Fibroblast of lung (primary cell): ENCODE measurements around the gene CCNC. TPM values are rescaled to one million over a fixed set of nuclear protein-coding genes. Genes with fewer than 3 reads are reported as not detected.

Source experiments
- DNase-seq, 2 donors: peaks; one replicate each; pipeline versions ENCODE4 v3.0.0 to v3.0.0-alpha.2; 2010; ENCODE audit warnings: low read depth in 2 of 2
- H2AFZ ChIP-seq: 2 replicates; pipeline ENCODE4 v1.5.1; 2012; ENCODE audit warnings: low read length, control low read depth, inconsistent platforms
- H3K27ac ChIP-seq: 2 replicates; pipeline ENCODE4 v1.5.1; 2011; ENCODE audit warnings: low read length, control low read depth; ENCODE audit not compliant: insufficient read depth
- H3K27me3 ChIP-seq: 2 replicates; pipeline ENCODE4 v1.5.1; 2011; ENCODE audit warnings: mild to moderate bottlenecking, low read length; ENCODE audit not compliant: control insufficient read depth, insufficient read depth
- H3K36me3 ChIP-seq: 2 replicates; pipeline ENCODE4 v1.5.1; 2011; ENCODE audit warnings: low read length; ENCODE audit not compliant: control insufficient read depth, insufficient read depth
- H3K4me1 ChIP-seq: 2 replicates; pipeline ENCODE4 v1.5.1; 2011; ENCODE audit warnings: low read length; ENCODE audit not compliant: control insufficient read depth, insufficient read depth; ENCODE audit errors: extremely low read depth
- H3K4me2 ChIP-seq: 2 replicates; pipeline ENCODE4 v1.5.1; 2011; ENCODE audit warnings: low read length, control low read depth; ENCODE audit not compliant: insufficient read depth; ENCODE audit errors: extremely low read depth
- H3K4me3 ChIP-seq, 4 experiments: fragments of 200-600 bp in 1 of 4; sonication (generic) in 1 of 4; replicated peaks in 1 of 4; 2 replicates each; pipeline ENCODE4 v1.5.1; 2011 to 2016; ENCODE audit warnings: low read length in 4 of 4, low read depth in 3 of 4, mild to moderate bottlenecking in 3 of 4, control low read depth in 2 of 4, inconsistent platforms in 1 of 4, mixed read lengths in 1 of 4; ENCODE audit not compliant: insufficient read depth in 1 of 4; ENCODE audit errors: control extremely low read depth in 1 of 4
- H3K79me2 ChIP-seq: 2 replicates; pipeline ENCODE4 v1.5.1; 2012; ENCODE audit warnings: mild to moderate bottlenecking, low read length, inconsistent platforms; ENCODE audit not compliant: control insufficient read depth, insufficient read depth
- H3K9ac ChIP-seq: 2 replicates; pipeline ENCODE4 v1.5.1; 2011; ENCODE audit warnings: mild to moderate bottlenecking, low read length, control low read depth; ENCODE audit not compliant: insufficient read depth
- H3K9me3 ChIP-seq: 2 replicates; pipeline ENCODE4 v1.5.1; 2012; ENCODE audit warnings: low read depth, low read length; ENCODE audit not compliant: control insufficient read depth, insufficient read depth
- H4K20me1 ChIP-seq: 2 replicates; pipeline ENCODE4 v1.5.1; 2011; ENCODE audit warnings: low read length; ENCODE audit not compliant: control insufficient read depth, insufficient read depth; ENCODE audit errors: extremely low read depth
- CTCF ChIP-seq, 2 donors: IDR thresholded peaks in 1 of 2; conservative IDR thresholded peaks in 1 of 2; 1 replicate in 1 of 2; 2 replicates in 1 of 2; pipeline ENCODE4 v1.5.1; 2011 to 2012; ENCODE audit warnings: low read length in 2 of 2, control low read depth in 1 of 2, inconsistent platforms in 1 of 2, low read depth in 1 of 2, mild to moderate bottlenecking in 1 of 2
- EZH2 ChIP-seq: IDR thresholded peaks from 2 replicates; pipeline ENCODE4 v1.5.1; 2012; ENCODE audit warnings: low read length, control low read depth, mild to moderate bottlenecking; ENCODE audit errors: missing control alignments
- polyA plus RNA-seq, 2 donors: library from polyadenylated mRNA; depleted of rRNA in 1 of 2; stranded (reverse) in 1 of 2; unstranded in 1 of 2; fragments of >200 nt; gene quantifications; 2 replicates each; pipeline ENCODE4 v1.2.1, GENCODE V29; 2011 to 2012; ENCODE audit warnings: missing spikeins in 1 of 2
- total RNA-seq: library from RNA; depleted of rRNA; stranded (reverse); fragments of >200 nt; gene quantifications from 2 replicates; pipeline ENCODE4 v1.2.1, GENCODE V29; 2014

CCNC gene
- total and polyA plus RNA-seq, 2 donors (not counting 1 experiment from before 2014, with no cell fraction given): 50.0 to 57.2 TPM

- H3K9ac ChIP-seq: no peak overlapping the region
- no peaks in the 10 kb centered on the region for H3K36me3 ChIP-seq
- no peak overlapping the region for H3K27ac ChIP-seq
- no peak for TF ChIP-seq CTCF (conservative IDR thresholded peaks at IDR 0.05 in 1 of 2, IDR thresholded peaks at IDR 0.05 in 1 of 2; ENCODE audit: low read depth in 1 of 2, low read length in 2 of 2)
- peak; percentile 97 for TF ChIP-seq EZH2
- no peaks in the 10 kb centered on the region for H3K79me2 ChIP-seq
- no peak overlapping the region for H3K4me2 ChIP-seq
- H4K20me1 ChIP-seq: no peaks in the 10 kb centered on the region
- no peaks in the 10 kb centered on the region for H3K9me3 ChIP-seq
- peak overlapping the region in 1 of 4 experiments; percentile 32 for H3K4me3 ChIP-seq
- H3K4me1 ChIP-seq: no peaks in the 10 kb centered on the region
- H3K27me3 ChIP-seq: peaks cover 71% of the 10 kb centered on the region
- DNase-seq: no peak
- H2AFZ ChIP-seq: no peak overlapping the region
Measured at GRCh38 chr6:99613705-99614429, 45.4 kb upstream of the CCNC start.

GRCh38 chr6:99613409-99613704, 44.9 kb upstream of the CCNC start:
- peak; percentile 19 to 39 for DNase-seq
- Histone ChIP-seq H4K20me1 (no peaks in the 10 kb centered on the region), H3K9me3 (no peaks in the 10 kb centered on the region), H3K27ac (no peak overlapping the region), H3K36me3 (no peaks in the 10 kb centered on the region), H2AFZ (no peak overlapping the region), H3K9ac (no peak overlapping the region), H3K4me1 (no peaks in the 10 kb centered on the region), H3K79me2 (no peaks in the 10 kb centered on the region), H3K4me3 (peak overlapping the region in 2 of 4 experiments; percentile 10 to 32), H3K4me2 (peak overlapping the region; percentile 44), H3K27me3 (peaks cover 71% of the 10 kb centered on the region)
- TF ChIP-seq EZH2 (no peak), CTCF (conservative IDR thresholded peaks at IDR 0.05 in 1 of 2, IDR thresholded peaks at IDR 0.05 in 1 of 2; ENCODE audit: low read depth in 1 of 2, low read length in 2 of 2) (peak; percentile 13 to 44)

- no peak for DNase-seq
- no peaks in the 10 kb centered on the region for H3K9me3 ChIP-seq
- no peak overlapping the region for H3K27ac ChIP-seq
- H3K9ac ChIP-seq: no peak overlapping the region
- no peaks in the 10 kb centered on the region for H3K79me2 ChIP-seq
- H3K4me3 ChIP-seq: peak overlapping the region in 2 of 4 experiments; percentile 10 to 32
- peak overlapping the region; percentile 44 for H3K4me2 ChIP-seq
- peaks cover 71% of the 10 kb centered on the region for H3K27me3 ChIP-seq
- no peaks in the 10 kb centered on the region for H4K20me1 ChIP-seq
- H3K36me3 ChIP-seq: no peaks in the 10 kb centered on the region
- peak; percentile 79 for TF ChIP-seq EZH2
- no peak for TF ChIP-seq CTCF (conservative IDR thresholded peaks at IDR 0.05 in 1 of 2, IDR thresholded peaks at IDR 0.05 in 1 of 2; ENCODE audit: low read depth in 1 of 2, low read length in 2 of 2)
- no peaks in the 10 kb centered on the region for H3K4me1 ChIP-seq
- H2AFZ ChIP-seq: no peak overlapping the region
Measured at GRCh38 chr6:99612551-99613408, 44.3 kb upstream of the CCNC start.
